Fibroblast of upper back skin (primary cell): ENCODE data around the gene CPLX3.
A peak's percentile ranks its signal among the peaks of the same experiment; 100 is the strongest.

ENCODE experiments used
- DNase-seq: peaks from one replicate; pipeline ENCODE4 v3.0.0-alpha.2; 2013

CPLX3 gene

GRCh38 chr15:74851960-74852359 is 25.5 kb downstream of the CPLX3 start:
- no peak for DNase-seq

DNA sequence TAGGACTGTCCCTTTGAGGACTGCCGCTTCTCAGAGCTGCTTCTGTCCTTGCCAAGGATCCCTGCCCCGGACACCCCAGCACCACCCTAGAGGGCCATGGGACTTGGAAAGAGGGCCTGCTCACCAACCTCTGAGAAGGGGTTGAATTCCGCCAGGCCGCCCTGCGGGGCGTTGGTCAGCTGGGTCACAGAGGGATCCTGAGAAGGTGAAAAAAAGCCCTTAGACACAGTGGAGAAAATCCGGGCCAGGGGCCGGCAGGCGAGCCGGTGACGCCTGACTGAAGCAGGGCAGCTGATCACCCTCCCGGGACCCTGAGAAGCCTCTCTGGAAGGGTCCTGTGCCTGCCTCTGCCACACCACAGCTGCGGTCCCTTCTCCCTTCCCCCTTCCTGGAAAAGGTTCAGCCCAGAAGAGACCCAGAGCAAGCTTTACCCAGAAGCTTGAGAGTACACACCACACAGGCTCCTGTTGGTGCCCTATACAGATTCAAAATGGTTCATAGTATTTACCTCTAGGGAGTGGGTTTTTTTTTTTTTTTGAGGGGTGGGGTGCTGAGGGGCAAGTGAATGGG is 28.1 kb downstream of the CPLX3 start:
- DNase-seq: no peak

GRCh38 chr15:74855857-74856256 is 29.4 kb downstream of the CPLX3 start:
- no peak for DNase-seq

- no peak for DNase-seq
These were observed 30.1 kb downstream of the CPLX3 start for GRCh38 chr15:74856537-74856936.

GRCh38 chr15:74857082-74857655 is 30.7 kb downstream of the CPLX3 start:
- no peak for DNase-seq

- DNase-seq: no peak
These were observed 31.4 kb downstream of the CPLX3 start for GRCh38 chr15:74857671-74858368.

- DNase-seq: no peak
These were observed 31.9 kb downstream of the CPLX3 start for GRCh38 chr15:74858369-74858740.

DNA sequence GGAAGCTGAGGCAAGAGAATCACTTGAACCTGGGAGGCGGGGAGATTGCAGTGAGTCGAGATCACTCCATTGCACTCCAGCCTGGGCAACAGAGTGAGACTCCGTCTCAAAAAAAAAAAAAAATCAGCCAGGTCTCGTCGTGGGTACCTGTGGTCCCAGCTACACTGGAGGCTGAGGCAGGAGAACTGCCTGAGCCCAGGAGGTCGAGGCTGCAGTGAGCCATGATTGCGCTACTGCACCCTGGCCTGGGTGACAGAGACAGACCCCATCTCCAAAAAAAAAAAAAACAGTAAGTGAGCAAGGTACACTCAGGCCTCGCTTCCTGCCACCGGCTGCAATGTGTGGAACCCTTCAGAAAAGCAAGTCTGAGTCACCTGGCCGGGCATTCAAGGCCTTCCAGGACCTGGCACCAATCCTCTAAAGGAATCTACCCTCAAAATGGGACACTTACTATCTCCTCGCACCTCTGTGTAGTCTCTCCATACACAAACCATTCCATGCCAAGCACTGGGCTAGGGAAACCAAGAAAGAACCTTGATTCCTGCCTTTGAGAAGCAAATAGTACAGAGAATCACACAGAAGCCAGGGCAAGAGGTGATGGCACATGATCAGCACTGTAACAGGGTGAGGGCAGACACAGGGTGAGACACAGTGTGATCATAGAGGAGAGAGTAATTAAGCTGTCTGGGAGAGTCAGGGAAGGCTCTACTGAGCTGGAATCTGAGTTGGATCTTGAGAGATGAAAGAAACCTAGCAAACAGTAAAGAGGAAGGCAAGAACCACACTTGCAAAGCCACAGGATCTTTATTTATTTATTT is 37.0 kb downstream of the CPLX3 start:
- DNase-seq: no peak

- no peak for DNase-seq
These were observed 37.9 kb downstream of the CPLX3 start for GRCh38 chr15:74864296-74864695.

GRCh38 chr15:74865316-74865715 is 38.9 kb downstream of the CPLX3 start:
- no peak for DNase-seq

DNA sequence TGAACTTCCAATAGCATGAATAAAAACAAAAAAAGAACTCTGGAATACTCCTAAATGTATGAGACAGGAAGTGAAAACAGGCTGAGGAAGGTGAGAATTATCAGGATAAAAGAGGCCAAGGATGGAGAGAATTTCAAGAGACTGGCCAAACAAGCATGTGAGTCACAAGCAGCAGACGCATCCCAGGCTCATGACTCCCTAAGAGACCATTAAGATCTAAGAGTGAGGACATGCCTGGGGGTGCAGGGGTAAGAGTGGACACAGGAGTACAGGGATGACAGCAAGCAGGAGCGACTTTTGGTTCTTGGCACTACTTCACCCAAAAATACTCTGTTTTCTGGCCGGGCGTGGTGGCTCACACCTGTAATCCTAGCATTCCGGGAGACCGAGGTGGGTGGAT is 39.7 kb downstream of the CPLX3 start:
- DNase-seq: peak; percentile 51

- no peak for DNase-seq
These were observed 41.1 kb downstream of the CPLX3 start for GRCh38 chr15:74867466-74868038.

DNA sequence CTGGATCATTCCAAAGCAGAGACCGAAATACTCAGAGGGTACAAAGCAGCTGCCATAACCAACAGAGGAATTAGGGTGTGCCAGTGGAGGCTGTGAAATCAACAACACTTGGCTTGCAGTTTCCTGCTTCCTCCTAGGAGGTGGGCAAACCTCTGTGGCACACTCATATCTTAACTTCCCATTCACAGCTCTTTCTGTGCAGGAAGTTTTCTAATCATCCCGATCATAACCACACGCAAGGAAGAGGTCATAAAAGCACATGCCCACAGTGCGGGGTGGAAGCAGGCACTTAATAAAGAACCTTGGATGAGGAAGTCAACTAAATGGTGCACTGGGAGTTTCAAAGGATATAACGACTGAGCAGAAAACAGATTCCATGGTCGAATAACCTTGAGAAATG is 41.6 kb downstream of the CPLX3 start:
- DNase-seq: no peak

DNA sequence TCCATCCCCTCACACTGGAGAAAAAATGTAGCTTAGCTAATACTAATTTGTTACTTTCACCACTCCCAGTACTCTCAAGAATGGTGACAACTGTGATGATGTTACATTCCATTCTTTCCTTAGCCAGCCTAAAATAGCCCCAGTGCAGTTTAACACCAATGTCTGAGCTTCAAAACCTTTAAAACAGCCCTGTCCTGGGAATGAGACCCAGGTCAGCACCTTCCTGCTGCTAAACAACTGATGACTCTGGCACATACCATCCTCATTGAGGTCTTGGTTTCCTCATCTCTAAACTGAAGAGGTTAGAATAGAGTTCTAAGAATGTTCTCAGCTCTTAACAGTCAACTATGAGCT is 42.9 kb downstream of the CPLX3 start:
- no peak for DNase-seq

DNA sequence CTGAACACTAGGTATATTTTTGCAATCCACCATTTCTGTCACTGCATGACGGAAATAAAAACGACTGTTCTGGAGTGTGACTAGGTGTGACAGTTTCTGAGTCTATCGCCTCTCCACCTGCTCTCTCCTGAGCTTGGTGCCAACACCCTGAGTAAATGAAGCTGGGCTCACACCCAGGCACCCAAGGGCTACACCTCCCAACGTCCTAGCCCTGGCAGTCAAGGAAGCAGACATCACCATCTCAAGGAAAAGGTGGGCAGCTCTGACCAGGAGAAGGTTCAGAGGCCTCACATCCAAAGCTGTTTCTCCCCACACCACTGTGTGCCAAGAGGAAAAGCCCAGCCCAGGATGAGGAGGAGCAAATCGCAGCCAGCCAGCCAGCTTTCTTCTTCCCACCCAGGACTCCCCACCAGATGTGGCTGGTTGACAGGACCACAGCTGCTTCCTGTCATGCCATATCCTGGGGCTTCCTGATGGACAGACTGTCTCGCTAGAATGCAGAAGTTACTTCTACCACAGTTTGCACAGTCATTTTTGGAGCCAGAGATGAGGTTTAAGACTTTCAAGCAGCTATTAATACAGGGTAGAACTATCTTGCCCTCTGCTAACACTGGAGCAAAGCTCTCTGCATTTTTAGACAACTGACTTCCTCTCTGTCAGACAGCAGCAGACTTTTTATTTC is 43.4 kb downstream of the CPLX3 start:
- no peak for DNase-seq

DNA sequence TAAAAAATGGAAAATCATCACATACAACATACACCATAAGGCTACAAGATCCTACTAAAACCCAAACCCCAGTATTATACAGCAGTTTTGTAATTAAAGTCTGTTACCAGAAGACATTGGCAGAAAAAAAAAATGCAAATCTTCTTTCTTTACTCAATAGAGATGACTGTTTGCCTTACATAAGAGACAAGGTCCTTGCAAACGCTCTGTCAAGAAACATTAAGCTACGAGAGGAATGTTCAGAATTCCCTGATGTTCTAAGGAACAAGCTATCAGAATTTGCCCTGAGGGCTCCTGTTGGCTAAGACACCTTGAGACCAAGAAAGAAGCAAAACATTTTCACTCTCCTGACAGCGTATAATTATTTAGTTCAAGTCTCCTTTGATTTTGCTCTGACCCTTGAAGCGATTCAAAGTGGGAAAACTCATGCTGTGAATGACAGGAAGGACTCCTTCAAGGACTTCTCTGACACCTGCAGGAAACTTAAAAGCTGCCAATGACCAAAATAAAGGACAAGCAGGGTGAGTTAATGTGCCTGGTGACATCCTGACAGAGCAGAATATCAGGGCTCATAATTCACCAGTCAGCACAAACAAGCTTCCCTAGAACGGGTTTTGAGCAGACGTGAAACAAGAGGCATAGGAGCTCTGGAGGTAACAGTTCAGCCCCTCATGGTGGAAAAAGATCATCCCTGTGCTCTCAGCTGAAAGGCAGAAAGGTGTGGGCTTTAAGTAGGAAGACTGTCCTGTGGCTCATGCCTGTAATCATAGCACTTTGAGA is 44.2 kb downstream of the CPLX3 start:
- no peak for DNase-seq

DNA sequence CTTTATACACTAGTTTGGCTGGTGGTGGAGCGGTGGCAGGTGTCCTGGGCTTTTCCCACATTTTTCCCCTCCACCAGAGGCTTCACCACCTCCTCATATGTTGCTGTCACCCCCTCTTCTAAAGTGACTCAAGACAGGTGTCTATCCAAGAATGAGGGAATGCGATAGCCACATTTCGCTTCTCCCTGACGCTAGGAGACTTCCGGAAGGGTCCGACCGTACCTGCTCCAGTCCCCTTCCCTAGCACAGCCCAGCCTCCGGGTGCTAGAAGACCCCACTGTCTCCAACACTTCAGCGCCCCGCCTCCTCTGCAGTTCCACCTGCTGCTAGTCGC is 46.2 kb downstream of the CPLX3 start:
- no peak for DNase-seq

DNA sequence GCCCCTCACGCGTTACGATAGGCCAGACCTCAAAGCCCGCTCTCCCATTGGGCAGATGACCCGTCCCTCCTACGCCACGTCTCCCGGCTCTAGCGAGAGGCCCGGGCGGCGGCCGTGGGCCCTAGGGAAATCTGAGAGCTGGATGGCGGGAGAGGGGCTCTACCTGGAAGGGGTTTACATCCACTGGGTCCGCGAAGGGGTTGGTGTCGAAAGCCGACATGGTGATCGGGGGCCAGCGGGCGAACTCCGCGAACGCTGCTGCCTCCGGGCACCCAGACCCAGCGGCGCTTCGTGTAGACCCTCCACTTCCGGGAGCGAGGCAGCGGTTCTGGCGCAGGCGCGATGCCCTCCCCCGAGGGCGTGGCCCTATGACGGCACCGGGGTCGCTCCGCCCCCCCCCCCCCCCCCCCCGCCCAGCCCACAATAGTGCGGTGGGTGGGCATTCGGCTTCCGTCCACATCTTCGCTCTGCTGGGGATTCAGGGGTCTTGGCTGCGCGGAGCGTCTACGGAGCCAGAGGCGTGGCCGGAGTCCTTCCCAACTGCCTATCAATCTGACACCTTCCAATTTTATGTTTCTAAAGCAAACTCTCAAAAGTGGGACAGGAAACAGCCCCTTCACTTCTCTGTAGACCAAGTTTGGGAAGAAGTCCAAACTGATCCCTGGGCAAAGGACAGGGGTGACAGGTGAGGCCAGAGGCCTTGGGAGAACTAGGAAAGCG is 46.8 kb downstream of the CPLX3 start, which contains the start of gene SCAMP2:
SCAMP2 (minus strand) TSS at position 330 of the 720 bp plus-strand sequence; CDS start at position 220, 110 bp downstream.
- peak; percentile 93 for DNase-seq

DNA sequence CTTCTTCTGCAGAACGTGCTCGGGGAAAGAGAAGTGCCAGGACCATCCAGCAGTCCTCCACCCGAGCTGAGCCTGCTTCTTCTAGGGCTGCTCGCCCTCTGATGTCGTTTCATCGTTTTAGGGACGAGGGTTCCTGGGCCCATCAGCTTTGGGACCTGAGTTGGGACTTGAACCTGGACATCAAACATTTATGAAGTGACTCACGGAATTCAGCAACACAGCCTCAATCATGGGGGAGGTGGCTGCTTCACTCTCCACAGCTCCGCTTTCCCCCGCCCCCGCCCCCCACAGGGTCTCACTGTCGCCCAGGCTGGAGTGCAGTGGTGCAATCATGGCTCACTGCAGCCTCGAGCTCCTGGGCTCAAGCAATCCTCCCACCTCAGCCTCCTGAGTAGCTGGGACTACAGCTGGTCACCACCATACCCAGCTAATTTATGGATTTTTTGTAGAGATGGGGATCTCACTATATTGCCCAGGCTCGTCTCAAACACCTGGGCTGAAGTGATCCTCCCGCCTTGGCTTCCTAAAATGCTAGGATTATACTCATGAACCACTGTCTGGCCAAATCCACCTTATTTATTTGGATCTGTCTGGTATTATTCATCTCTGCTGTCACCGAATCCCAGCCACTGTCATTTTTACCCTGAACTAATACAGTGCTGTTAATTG is 47.5 kb downstream of the CPLX3 start:
- DNase-seq: peak; percentile 45

- no peak for DNase-seq
These were observed 51.8 kb downstream of the CPLX3 start for GRCh38 chr15:74878273-74878672.
